Right lobe of liver (tissue), 6 donors: Measurements from ENCODE around the gene PAM16. TPM values are rescaled to one million over a fixed set of nuclear protein-coding genes. Genes with fewer than 3 reads are reported as not detected.

Experiments
- ATAC-seq, 4 donors: fragments of 200-7000 bp; cut with Tn5 transposase; one replicate each; pipeline ENCODE4 v1.9.1; 2020; ENCODE audit warnings: mild to moderate bottlenecking in 4 of 4, moderate library complexity in 4 of 4
- DNase-seq, 3 donors: peaks; one replicate each; pipeline ENCODE4 v3.0.0-alpha.2; 2020
- H3K27ac ChIP-seq, 3 donors: fragments of 200-600 bp; one replicate each; pipeline ENCODE4 v1.8.0; 2022
- H3K27me3 ChIP-seq, 2 donors: fragments of 200-600 bp; one replicate each; pipeline ENCODE4 v1.8.0; 2022
- H3K36me3 ChIP-seq, 4 donors: fragments of 200-600 bp; sonication (generic) in 1 of 4; one replicate each; pipeline versions ENCODE4 v1.5.1 to v1.8.0; 2017 to 2022; ENCODE audit warnings: control low read depth in 1 of 4
- H3K4me1 ChIP-seq, 4 donors: fragments of 200-600 bp; sonication (generic) in 1 of 4; one replicate each; pipeline versions ENCODE4 v1.5.1 to v1.8.0; 2017 to 2022; ENCODE audit warnings: control low read depth in 1 of 4
- H3K4me3 ChIP-seq, 3 donors: fragments of 200-600 bp; one replicate each; pipeline ENCODE4 v1.8.0; 2022
- H3K9me3 ChIP-seq, 4 donors: fragments of 200-600 bp; sonication (generic) in 1 of 4; one replicate each; pipeline versions ENCODE4 v1.5.1 to v1.8.0; 2017 to 2022; ENCODE audit warnings: control low read depth in 1 of 4
- POLR2A ChIP-seq: fragments of 450-650 bp; IDR thresholded peaks from one replicate; pipeline ENCODE4 v1.6.1; 2017; ENCODE audit warnings: antibody characterized with exemption, mild to moderate bottlenecking
- WGBS: methylation state at CpG from one replicate; pipeline ENCODE4 v1.1.6; 2018; ENCODE audit warnings: low coverage, low lambda C conversion rate; ENCODE audit not compliant: insufficient coverage; ENCODE audit errors: missing lambda C conversion rate; 5-methylcytosine and 5-hydroxymethylcytosine counted together
- intact Hi-C, 2 donors: fragments of 100-400 bp; cut with DNase I; formaldehyde crosslinking; loops; one replicate each; pipeline versions ENCODE4 v1.11.2 to v1.14.1; 2022
- total RNA-seq, 6 experiments: library from RNA; depleted of rRNA in 2 of 6; stranded (reverse); fragments of >200 nt in 2 of 6; fragmentation: NEBNext Ultra II Directional in 3 of 6; extraction: Animal tissue kit (Norgen Biotek cat#: 25700) in 3 of 6; gene quantifications; one replicate each; pipeline versions ENCODE4 v1.1.0 to v1.2.4, GENCODE V29; 2016 to 2023
- TF ChIP-seq, protein P1 (sequence below), 4 donors: fragments of 200-600 bp in 3 of 4; fragments of 450-650 bp in 1 of 4; IDR thresholded peaks; one replicate each; pipeline versions ENCODE4 v1.5.1 to v1.8.0; 2016 to 2022; ENCODE audit warnings: antibody characterized with exemption in 4 of 4, mild to moderate bottlenecking in 2 of 4
- donor health status: DM: no; HTN: yes; CAD: no.
- donor health status: DM: no; HTN: no; CAD: no.
- donor health status: DM: no; HTN: no; CAD: no.
- donor health status: DM: no; HTN: yes; CAD: no.
- donor health status: DM: no; HTN: yes; CAD: no.

PAM16 gene
- total RNA-seq, 6 experiments from 2014 or later, result 27.9 to 45.9 (median 32.8) TPM

- H3K27ac ChIP-seq, result no peak overlapping the region
- H3K4me1 ChIP-seq, result peaks cover 0 to 34% (median 18%) of the 10 kb centered on the region in 4 donors
- no peak for ATAC-seq
- intact Hi-C loops, result no loop called here
- WGBS, result 100% methylated on average over 3 of the region's 21 CpGs
- no peak for TF ChIP-seq POLR2A
- TF ChIP-seq, protein P1, sequence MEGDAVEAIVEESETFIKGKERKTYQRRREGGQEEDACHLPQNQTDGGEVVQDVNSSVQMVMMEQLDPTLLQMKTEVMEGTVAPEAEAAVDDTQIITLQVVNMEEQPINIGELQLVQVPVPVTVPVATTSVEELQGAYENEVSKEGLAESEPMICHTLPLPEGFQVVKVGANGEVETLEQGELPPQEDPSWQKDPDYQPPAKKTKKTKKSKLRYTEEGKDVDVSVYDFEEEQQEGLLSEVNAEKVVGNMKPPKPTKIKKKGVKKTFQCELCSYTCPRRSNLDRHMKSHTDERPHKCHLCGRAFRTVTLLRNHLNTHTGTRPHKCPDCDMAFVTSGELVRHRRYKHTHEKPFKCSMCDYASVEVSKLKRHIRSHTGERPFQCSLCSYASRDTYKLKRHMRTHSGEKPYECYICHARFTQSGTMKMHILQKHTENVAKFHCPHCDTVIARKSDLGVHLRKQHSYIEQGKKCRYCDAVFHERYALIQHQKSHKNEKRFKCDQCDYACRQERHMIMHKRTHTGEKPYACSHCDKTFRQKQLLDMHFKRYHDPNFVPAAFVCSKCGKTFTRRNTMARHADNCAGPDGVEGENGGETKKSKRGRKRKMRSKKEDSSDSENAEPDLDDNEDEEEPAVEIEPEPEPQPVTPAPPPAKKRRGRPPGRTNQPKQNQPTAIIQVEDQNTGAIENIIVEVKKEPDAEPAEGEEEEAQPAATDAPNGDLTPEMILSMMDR (IDR thresholded peaks at IDR 0.05), result no peak
- H3K36me3 ChIP-seq, result peaks cover 0 to 17% (median 7%) of the 10 kb centered on the region in 4 donors
- H3K9me3 ChIP-seq, result no peaks in the 10 kb centered on the region
- no peak overlapping the region for H3K4me3 ChIP-seq
- H3K27me3 ChIP-seq, result no peaks in the 10 kb centered on the region
- no peak for DNase-seq
Measured at GRCh38 chr16:4342866-4343744, 8.0 kb downstream of the PAM16 start.

DNA sequence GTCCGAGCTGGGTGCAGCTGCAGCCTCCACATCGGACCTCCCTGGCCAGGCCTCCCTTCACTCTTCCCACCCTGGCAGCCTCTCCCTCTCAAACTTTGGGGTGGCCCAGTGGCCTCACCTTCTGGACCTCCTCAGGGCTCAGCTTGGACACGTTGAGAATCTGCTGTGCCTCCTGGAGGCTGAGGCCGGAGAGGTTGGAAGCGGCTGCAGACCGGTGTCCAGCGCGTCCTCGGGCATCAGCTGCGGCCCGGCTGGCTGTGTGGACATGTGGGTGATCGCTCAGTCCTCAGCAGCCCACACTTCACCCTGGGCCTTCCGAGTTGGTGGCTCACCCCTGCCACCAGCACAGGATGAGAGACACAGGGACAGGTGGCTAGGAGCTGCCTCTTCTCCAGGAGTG lies 9.9 kb downstream of the PAM16 start:
- H3K4me1 ChIP-seq, result peaks cover 0 to 15% (median 7%) of the 10 kb centered on the region in 4 donors
- intact Hi-C loops, result no loop called here
- TF ChIP-seq, protein P1 (IDR thresholded peaks at IDR 0.05), result no peak
- TF ChIP-seq POLR2A, result no peak
- no peak overlapping the region for H3K27ac ChIP-seq
- no peak overlapping the region for H3K4me3 ChIP-seq
- whole genome bisulfite sequencing, result 80% methylated on average over 1 of the region's 13 CpGs
- ATAC-seq, result no peak
- no peaks in the 10 kb centered on the region for H3K9me3 ChIP-seq
- no peak for DNase-seq
- no peaks in the 10 kb centered on the region for H3K27me3 ChIP-seq
- peaks cover 0 to 17% (median 7%) of the 10 kb centered on the region in 4 donors for H3K36me3 ChIP-seq

- TF ChIP-seq POLR2A, result no peak
- TF ChIP-seq, protein P1 (IDR thresholded peaks at IDR 0.05), result no peak
- Histone ChIP-seq H3K27ac (no peak overlapping the region), H3K36me3 (peaks cover 0 to 17% (median 7%) of the 10 kb centered on the region in 4 donors), H3K4me1 (peaks cover 0 to 7% (median 3%) of the 10 kb centered on the region in 4 donors), H3K9me3 (no peaks in the 10 kb centered on the region), H3K27me3 (no peaks in the 10 kb centered on the region), H3K4me3 (no peak overlapping the region)
- DNase-seq, result no peak
- no CpG with 5 or more reads among the region's 6 CpGs for WGBS
- ATAC-seq, result no peak
- intact Hi-C loops, result no loop called here
Measured at GRCh38 chr16:4340443-4340842, 10.7 kb downstream of the PAM16 start.

GRCh38 chr16:4339909-4340308 lies 11.2 kb downstream of the PAM16 start:
- ATAC-seq (no peak), DNase-seq (peak in 1 of 3 donors; percentile 59)
- WGBS, result no CpG with 5 or more reads among the region's 14 CpGs
- intact Hi-C loops, result loop anchor here in 1 of 2 donors (5.0 kb wide), 1 partner anchor 138 kb away; no protein-coding TSS in a partner anchor
- Histone ChIP-seq H3K4me1 (peaks cover 0 to 2% (median under 1%) of the 10 kb centered on the region in 4 donors), H3K36me3 (peaks cover 0 to 17% (median 7%) of the 10 kb centered on the region in 4 donors), H3K27me3 (no peaks in the 10 kb centered on the region), H3K27ac (no peak overlapping the region), H3K9me3 (no peaks in the 10 kb centered on the region), H3K4me3 (no peak overlapping the region)
- TF ChIP-seq, protein P1 (IDR thresholded peaks at IDR 0.05), result no peak
- TF ChIP-seq POLR2A, result no peak
